A673 (cell line): Measurements from ENCODE around the gene RPS21.

Experiments used
- CTCF ChIP-seq: fragments of 300-800, 200-600 bp; sonication (generic); conservative IDR thresholded peaks from 2 replicates; pipeline ENCODE4 v1.5.1; 2017; ENCODE audit warnings: low read depth, mild to moderate bottlenecking, antibody characterized with exemption, low read length, moderate library complexity, mixed read lengths
- EZH2 ChIP-seq: fragments of 200-600 bp; sonication (generic); IDR thresholded peaks from 2 replicates; pipeline ENCODE4 v1.6.1; 2017; ENCODE audit warnings: borderline replicate concordance, low read depth, mild to moderate bottlenecking, mixed read lengths, antibody characterized with exemption, low read length; ENCODE audit not compliant: poor library complexity, severe bottlenecking

GRCh38 chr20:62408055-62408454 is 21.2 kb downstream of the RPS21 start:
- TF ChIP-seq CTCF (no peak), EZH2 (no peak)
